BLaER1 treated with 17β-estradiol and CSF1 and Interleukin-3, amounts not matched to agents 10 nM and 100 nM (cell line): Measurements from ENCODE around the gene DDX41.

Experiments used
- H3K27ac ChIP-seq, 11 experiments: shearing (Covaris generic); formaldehyde crosslinking; 2 replicates each; pipeline ENCODE4 v1.8.1; 2022
- H3K27me3 ChIP-seq, 11 experiments: shearing (Covaris generic); formaldehyde crosslinking; 2 replicates each; pipeline ENCODE4 v1.8.1; 2022
- H3K36me3 ChIP-seq, 11 experiments: shearing (Covaris generic); formaldehyde crosslinking; 2 replicates each; pipeline ENCODE4 v1.8.1; 2022
- H3K4me1 ChIP-seq, 10 experiments: shearing (Covaris generic); formaldehyde crosslinking; 2 replicates each; pipeline ENCODE4 v1.8.1; 2022
- H3K4me2 ChIP-seq, 11 experiments: shearing (Covaris generic); formaldehyde crosslinking; 2 replicates each; pipeline ENCODE4 v1.8.1; 2022
- H3K4me3 ChIP-seq, 10 experiments: shearing (Covaris generic); formaldehyde crosslinking; 2 replicates each; pipeline ENCODE4 v1.8.1; 2022
- H3K9ac ChIP-seq, 11 experiments: shearing (Covaris generic); formaldehyde crosslinking; 2 replicates each; pipeline ENCODE4 v1.8.1; 2022
- H3K9me3 ChIP-seq, 11 experiments: shearing (Covaris generic); formaldehyde crosslinking; replicated peaks in 1 of 11; 2 replicates each; pipeline ENCODE4 v1.8.1; 2022
- H4K20me1 ChIP-seq, 11 experiments: shearing (Covaris generic); formaldehyde crosslinking; 2 replicates each; pipeline ENCODE4 v1.8.1; 2022
- Cebpa-rat ChIP-seq, 11 experiments: shearing (Covaris generic); IDR thresholded peaks; 2 replicates each; pipeline ENCODE4 v1.8.1; 2022

The DDX41 gene

DNA sequence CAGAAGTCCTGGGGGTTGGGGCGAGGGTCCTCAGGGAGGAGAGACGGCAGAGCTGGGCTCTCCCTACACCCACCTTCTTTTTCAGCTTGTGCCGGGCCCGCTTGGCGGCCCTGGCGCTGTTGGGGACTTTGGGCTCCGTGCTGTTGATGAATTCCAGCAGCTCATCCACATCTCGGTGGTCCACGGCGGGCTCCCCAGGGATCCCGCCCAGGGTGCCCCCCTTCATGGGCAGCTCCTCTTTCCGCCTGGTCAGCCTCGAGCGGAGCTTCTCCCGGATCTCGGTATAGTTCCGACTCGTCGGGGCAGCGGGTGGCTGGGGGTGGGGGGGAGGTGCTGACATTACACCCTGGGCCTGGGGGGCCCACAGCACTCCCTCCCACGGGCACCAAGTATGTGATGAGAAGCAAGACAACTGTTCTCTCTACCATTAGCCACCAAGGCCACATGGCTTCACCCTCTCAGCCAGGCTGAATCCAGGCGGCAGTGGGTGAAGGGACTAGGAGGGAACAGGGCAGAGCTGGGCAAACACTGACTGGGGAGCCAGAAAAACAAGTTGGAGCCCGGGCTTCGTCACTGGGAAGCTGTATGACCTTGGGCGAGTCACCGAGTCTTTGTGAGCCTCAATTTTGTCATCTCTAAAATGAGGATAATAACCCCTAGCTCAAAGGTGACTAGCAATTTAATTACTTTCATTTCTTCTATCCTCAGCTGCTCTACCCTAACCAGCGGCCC lies 14.6 kb upstream of the DDX41 start:
- no peak overlapping the region for H3K4me3 ChIP-seq
- no peak for TF ChIP-seq Cebpa-rat (IDR thresholded peaks at IDR 0.05)
- no peaks in the 10 kb centered on the region for H3K27me3 ChIP-seq
- peaks cover 94 to 100% (median 98%) of the 10 kb centered on the region in 11 experiments for H3K36me3 ChIP-seq
- no peak overlapping the region for H3K27ac ChIP-seq
- H3K9me3 ChIP-seq: no peaks in the 10 kb centered on the region
- H3K4me1 ChIP-seq: no peaks in the 10 kb centered on the region
- no peak overlapping the region for H3K4me2 ChIP-seq
- H4K20me1 ChIP-seq: peaks cover 22 to 93% (median 66%) of the 10 kb centered on the region in 11 experiments; a peak in 20 of 22 replicates
- no peak overlapping the region; a peak in 2 of 22 replicates for H3K9ac ChIP-seq

DNA sequence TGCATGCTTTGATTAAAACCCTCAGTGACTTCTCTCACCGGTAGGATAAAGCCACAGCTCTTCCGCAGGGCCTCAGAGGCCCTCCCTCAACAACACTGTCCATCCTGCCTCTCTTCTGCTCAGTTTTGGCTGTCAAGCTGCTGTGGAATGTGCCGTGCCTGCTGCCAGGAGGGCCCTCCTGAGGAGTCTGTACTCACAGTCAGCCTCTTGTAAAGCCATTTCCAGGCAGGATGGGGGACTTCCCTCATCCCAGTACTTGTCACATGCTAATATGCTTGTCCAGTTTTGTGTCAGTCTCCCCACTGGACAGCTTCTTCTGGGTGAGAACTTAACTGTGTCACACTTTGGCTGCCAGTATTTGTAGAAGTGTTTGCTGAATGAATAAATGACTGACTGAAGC lies 13.9 kb upstream of the DDX41 start:
- no peak overlapping the region for H3K4me3 ChIP-seq
- H4K20me1 ChIP-seq: peaks cover 22 to 93% (median 65%) of the 10 kb centered on the region in 11 experiments; a peak in 20 of 22 replicates
- no peak overlapping the region for H3K4me2 ChIP-seq
- H3K36me3 ChIP-seq: peaks cover 94 to 100% (median 98%) of the 10 kb centered on the region in 11 experiments
- H3K9ac ChIP-seq: no peak overlapping the region; a peak in 2 of 22 replicates
- H3K27me3 ChIP-seq: no peaks in the 10 kb centered on the region
- H3K4me1 ChIP-seq: no peaks in the 10 kb centered on the region
- TF ChIP-seq Cebpa-rat (IDR thresholded peaks at IDR 0.05): no peak
- 0 out of 22 replicates have a peak overlapping the region, but pooled peaks of 1 of the 11 experiments have one; percentile 10 for H3K27ac ChIP-seq
- H3K9me3 ChIP-seq: no peaks in the 10 kb centered on the region

- Histone ChIP-seq H3K9ac (peak overlapping the region in 2 of 11 experiments; percentile 4 to 35; a peak in 1 of 22 replicates), H3K36me3 (peaks cover 94 to 100% (median 98%) of the 10 kb centered on the region in 11 experiments), H3K4me2 (no peak overlapping the region), H3K4me3 (no peak overlapping the region), H4K20me1 (peaks cover 27 to 98% (median 71%) of the 10 kb centered on the region in 11 experiments; a peak in 20 of 22 replicates), H3K9me3 (no peaks in the 10 kb centered on the region), H3K27ac (no peak overlapping the region), H3K27me3 (no peaks in the 10 kb centered on the region), H3K4me1 (no peaks in the 10 kb centered on the region)
- TF ChIP-seq Cebpa-rat (IDR thresholded peaks at IDR 0.05): no peak
Measured at GRCh38 chr5:177529247-177530203, 12.8 kb upstream of the DDX41 start.

DNA sequence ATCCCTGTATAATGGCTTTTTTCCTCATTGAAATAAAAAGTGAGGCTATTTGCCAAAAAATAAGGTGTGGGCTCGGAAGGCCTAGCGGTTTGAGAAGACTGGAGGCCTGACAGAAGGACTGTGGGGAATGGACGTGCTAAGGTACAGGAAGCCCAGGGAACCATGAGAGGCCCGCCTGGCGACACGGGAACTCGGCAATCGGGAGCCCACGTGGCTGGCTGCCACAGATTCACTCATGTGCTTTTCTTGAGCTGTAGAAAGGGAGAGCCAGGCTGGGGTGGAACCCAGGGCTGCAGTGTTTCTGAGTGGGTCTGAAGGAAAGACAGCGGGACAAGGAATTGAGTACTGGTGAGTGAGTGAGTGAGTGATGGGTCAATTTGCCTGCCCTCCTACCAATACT lies 11.9 kb upstream of the DDX41 start:
- Histone ChIP-seq H3K4me3 (no peak overlapping the region), H4K20me1 (peaks cover 30 to 98% (median 63%) of the 10 kb centered on the region in 11 experiments; a peak in 19 of 22 replicates), H3K4me2 (no peak overlapping the region), H3K36me3 (peaks cover 94 to 100% (median 98%) of the 10 kb centered on the region in 11 experiments), H3K4me1 (no peaks in the 10 kb centered on the region), H3K27ac (no peak overlapping the region), H3K27me3 (no peaks in the 10 kb centered on the region), H3K9ac (no peak overlapping the region), H3K9me3 (no peaks in the 10 kb centered on the region)
- TF ChIP-seq Cebpa-rat (IDR thresholded peaks at IDR 0.05): no peak

GRCh38 chr5:177527595-177527994 lies 10.8 kb upstream of the DDX41 start:
- H3K4me2 ChIP-seq: no peak overlapping the region
- H3K27me3 ChIP-seq: no peaks in the 10 kb centered on the region
- H3K4me3 ChIP-seq: no peak overlapping the region
- H3K36me3 ChIP-seq: peaks cover 94 to 100% (median 100%) of the 10 kb centered on the region in 11 experiments
- no peak for TF ChIP-seq Cebpa-rat (IDR thresholded peaks at IDR 0.05)
- peaks cover 26 to 93% (median 54%) of the 10 kb centered on the region in 11 experiments; a peak in 19 of 22 replicates for H4K20me1 ChIP-seq
- H3K27ac ChIP-seq: no peak overlapping the region
- no peak overlapping the region for H3K9ac ChIP-seq
- no peaks in the 10 kb centered on the region for H3K9me3 ChIP-seq
- peaks cover 0 to 5% (median 0%) of the 10 kb centered on the region in 10 experiments; a peak in 8 of 20 replicates for H3K4me1 ChIP-seq

GRCh38 chr5:177526791-177527190 lies 10.0 kb upstream of the DDX41 start:
- Histone ChIP-seq H3K36me3 (peaks cover 93 to 100% (median 99%) of the 10 kb centered on the region in 11 experiments), H3K9me3 (no peaks in the 10 kb centered on the region), H3K27ac (no peak overlapping the region), H3K4me1 (peaks cover 5 to 14% (median 7%) of the 10 kb centered on the region in 10 experiments), H3K4me2 (no peak overlapping the region), H4K20me1 (peaks cover 22 to 86% (median 46%) of the 10 kb centered on the region in 11 experiments; a peak in 16 of 22 replicates), H3K27me3 (no peaks in the 10 kb centered on the region), H3K9ac (no peak overlapping the region), H3K4me3 (no peak overlapping the region)
- TF ChIP-seq Cebpa-rat (IDR thresholded peaks at IDR 0.05): no peak

DNA sequence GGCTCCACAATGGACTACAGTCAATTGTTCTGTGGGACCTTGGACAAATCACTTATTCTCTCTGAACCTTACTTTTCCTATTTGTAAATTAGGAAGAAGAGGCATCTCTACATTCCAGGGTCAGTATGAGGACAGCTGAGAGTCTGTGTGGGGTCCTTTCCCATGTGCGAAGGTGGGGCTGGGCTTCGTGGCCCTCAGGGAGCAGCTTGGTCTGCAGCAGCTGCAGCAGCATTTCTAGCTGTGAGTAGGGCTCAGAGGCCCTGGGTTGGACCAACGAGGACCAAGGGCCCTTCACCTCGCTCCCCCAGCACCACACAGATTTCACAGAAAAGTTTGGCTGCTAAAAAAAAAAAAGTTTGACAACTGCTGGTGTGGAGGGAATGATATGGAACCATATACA lies 9.4 kb upstream of the DDX41 start:
- peaks cover 93 to 100% (median 99%) of the 10 kb centered on the region in 11 experiments for H3K36me3 ChIP-seq
- no peak overlapping the region for H3K4me2 ChIP-seq
- peaks cover 11 to 20% (median 13%) of the 10 kb centered on the region in 10 experiments for H3K4me1 ChIP-seq
- H3K27ac ChIP-seq: no peak overlapping the region
- no peak overlapping the region for H3K9ac ChIP-seq
- no peak overlapping the region for H3K4me3 ChIP-seq
- no peak for TF ChIP-seq Cebpa-rat (IDR thresholded peaks at IDR 0.05)
- peaks cover 26 to 86% (median 44%) of the 10 kb centered on the region in 11 experiments; a peak in 15 of 22 replicates for H4K20me1 ChIP-seq
- no peaks in the 10 kb centered on the region for H3K9me3 ChIP-seq
- no peaks in the 10 kb centered on the region for H3K27me3 ChIP-seq

DNA sequence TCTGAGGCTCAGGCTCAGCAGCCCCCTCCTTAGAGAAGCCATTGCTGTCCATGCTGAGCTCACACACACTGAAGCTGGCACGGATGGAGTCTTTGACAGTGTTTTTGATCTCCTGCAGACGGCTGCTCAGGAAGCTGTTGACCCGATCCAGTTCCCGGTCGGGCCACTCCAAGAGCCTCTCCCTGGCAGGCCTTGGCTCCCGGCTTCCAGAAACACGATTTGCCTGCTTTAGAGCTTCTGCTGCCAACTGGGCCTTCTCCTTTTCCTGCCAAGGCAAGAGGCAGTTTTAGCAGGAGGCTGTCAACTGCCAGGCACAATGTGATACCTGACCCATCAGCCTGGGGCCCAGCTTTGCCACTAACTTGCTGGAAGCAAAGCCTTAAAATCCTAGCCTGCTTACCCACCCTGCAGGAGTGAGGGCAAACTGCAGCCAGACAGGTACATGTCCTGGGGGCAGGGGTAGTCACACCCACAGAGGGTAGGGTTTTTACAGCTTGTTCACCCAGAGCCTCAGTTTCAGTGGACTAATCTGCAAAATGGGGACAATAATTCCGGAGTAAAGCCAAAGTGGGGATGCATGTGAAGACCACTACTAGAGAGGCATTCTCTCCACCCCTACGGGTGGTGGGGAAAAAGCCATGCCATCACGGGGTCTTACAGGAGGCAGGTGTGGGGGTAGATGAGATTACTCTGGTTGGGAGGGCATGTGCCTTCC lies 8.3 kb upstream of the DDX41 start:
- Histone ChIP-seq H3K4me2 (no peak overlapping the region), H3K4me1 (peaks cover 17 to 30% (median 24%) of the 10 kb centered on the region in 10 experiments), H4K20me1 (peaks cover 24 to 86% (median 42%) of the 10 kb centered on the region in 11 experiments; a peak in 14 of 22 replicates), H3K27ac (peak overlapping the region in 1 of 11 experiments; percentile 44; a peak in 2 of 22 replicates), H3K36me3 (peaks cover 89 to 99% (median 98%) of the 10 kb centered on the region in 11 experiments), H3K9ac (0 out of 22 replicates have a peak overlapping the region, but pooled peaks of 1 of the 11 experiments have one; percentile 26), H3K9me3 (no peaks in the 10 kb centered on the region), H3K4me3 (no peak overlapping the region), H3K27me3 (no peaks in the 10 kb centered on the region)
- TF ChIP-seq Cebpa-rat (IDR thresholded peaks at IDR 0.05): no peak
